Heart right ventricle (tissue), 16 donors: Measurements from ENCODE around the gene GUCA2B. TPM values are rescaled to one million over a fixed set of nuclear protein-coding genes. Genes with fewer than 3 reads are reported as not detected.

ENCODE experiments used
- ATAC-seq, 8 donors: fragments of 200-7000 bp; cut with Tn5 transposase; one replicate each; pipeline ENCODE4 v1.9.1; 2020; ENCODE audit warnings: mild to moderate bottlenecking in 8 of 8, moderate library complexity in 8 of 8, moderate number of reproducible peaks in 1 of 8
- DNase-seq, 2 donors: peaks; one replicate each; pipeline ENCODE4 v3.0.0-alpha.2; 2020
- H3K27ac ChIP-seq, 10 donors: fragments of 200-600 bp; sonication (generic) in 2 of 10; one replicate each; pipeline versions ENCODE4 v1.5.0 to v1.8.0; 2020 to 2022; ENCODE audit warnings: mild to moderate bottlenecking in 3 of 10
- H3K27me3 ChIP-seq, 7 donors: fragments of 200-600 bp; one replicate each; pipeline ENCODE4 v1.8.0; 2021 to 2022; ENCODE audit warnings: mild to moderate bottlenecking in 2 of 7
- H3K36me3 ChIP-seq, 9 donors: fragments of 200-600 bp; sonication (generic) in 1 of 9; one replicate each; pipeline versions ENCODE4 v1.5.0 to v1.8.0; 2020 to 2022; ENCODE audit warnings: mild to moderate bottlenecking in 2 of 9
- H3K4me1 ChIP-seq, 9 donors: fragments of 200-600 bp; sonication (generic) in 1 of 9; one replicate each; pipeline versions ENCODE4 v1.5.0 to v1.8.0; 2020 to 2022; ENCODE audit warnings: mild to moderate bottlenecking in 4 of 9
- H3K4me3 ChIP-seq, 10 donors: fragments of 200-600 bp; sonication (generic) in 2 of 10; one replicate each; pipeline versions ENCODE4 v1.5.0 to v1.8.0; 2020 to 2022; ENCODE audit warnings: mild to moderate bottlenecking in 7 of 10, moderate library complexity in 2 of 10
- H3K9me3 ChIP-seq, 11 donors: fragments of 200-600 bp in 10 of 11; sonication (generic) in 2 of 11; one replicate each; pipeline versions ENCODE4 v1.5.0 to v1.8.0; 2013 to 2022; ENCODE audit warnings: mild to moderate bottlenecking in 2 of 11, control low read depth in 1 of 11, moderate library complexity in 1 of 11
- CTCF ChIP-seq, 9 donors: fragments of 200-600 bp; sonication (generic) in 2 of 9; IDR thresholded peaks; one replicate each; pipeline versions ENCODE4 v1.5.0 to v1.8.0; 2021 to 2022; ENCODE audit warnings: antibody characterized with exemption in 9 of 9, mild to moderate bottlenecking in 5 of 9, moderate library complexity in 1 of 9
- WGBS, 2 donors: extraction: QIAGEN DNeasy Blood & Tissue Kit; methylation state at CpG; one replicate each; pipeline ENCODE4 v1.1.7; 2013; ENCODE audit warnings: inconsistent platforms in 1 of 2; 5-methylcytosine and 5-hydroxymethylcytosine counted together
- intact Hi-C, 10 donors: fragments of 100-400 bp; cut with DNase I; formaldehyde crosslinking; loops; one replicate each; pipeline versions ENCODE4 v1.11.1 to v1.14.2; 2022
- polyA plus RNA-seq, 2 donors: library from polyadenylated mRNA; stranded (reverse); fragments of 200-250 nt; gene quantifications; one replicate each; pipeline ENCODE4 v1.2.3, GENCODE V29; 2013
- total RNA-seq, 10 donors: library from RNA; stranded (reverse); fragmentation: NEBNext Ultra II Directional in 3 of 10; extraction: Animal tissue kit (Norgen Biotek cat#: 25700) in 3 of 10; gene quantifications; one replicate each; pipeline versions ENCODE4 v1.2.1 to v1.2.4, GENCODE V29; 2021 to 2023
- donor health status: Arrhythmogenic right ventricular cardiomyopathy.
- donor health status: ischemic (EF 13 %, LVEDD 7.1; RV severe dilation, severe dysfunction).
- donor health status: healthy with polysubstance abuse.
- donor health status: DM: no; HTN: yes; CAD: no.
- donor health status: DM: no; HTN: no; CAD: no.
- donor health status: ischemic (EF 25% LVEDD 6.9; RV normal size, moderate dysfunction).
- donor health status: ischemic (EF 25% LVEDD 5.7; RV mildly dilated, moderate dysfunction).
- donor health status: healthy.
- donor health status: DM: yes; HTN: yes; CAD: no.
- donor health status: Ischemic cardiomyopathy.
- donor health status: ischemic (EF 35%, LVEDD 5.7; RV mildly dilated, moderate dysfunction).
- donor health status: nonischemic (EF 11% LVEDD 7.7; RV severe dilation, severe dysfunction).
- donor health status: DM: yes; HTN: yes; CAD: no.
- donor health status: PGD.
- donor health status: ischemic (EF 29% LVEDD 5.4; RV normal size, mild dysfunction).
- donor health status: nonischemic (EF 23%, LVEDD 6.1; RV moderate dilation, normal function).

Gene GUCA2B
- total and polyA plus RNA-seq, 12 donors, result 0.44 TPM; not detected in 11

GRCh38 chr1:42114229-42114628 lies 39.0 kb upstream of the GUCA2B start:
- 81 to 84% methylated on average over 5 of the region's 5 CpGs for WGBS, 2 donors
- intact Hi-C loops, result no loop called here
- no peak overlapping the region for H3K4me3 ChIP-seq
- no peak overlapping the region for H3K27ac ChIP-seq
- no peaks in the 10 kb centered on the region for H3K27me3 ChIP-seq
- ATAC-seq (no peak), DNase-seq (no peak)
- H3K9me3 ChIP-seq, result no peaks in the 10 kb centered on the region
- no peaks in the 10 kb centered on the region for H3K36me3 ChIP-seq
- no peaks in the 10 kb centered on the region for H3K4me1 ChIP-seq
- TF ChIP-seq CTCF (IDR thresholded peaks at IDR 0.05), result no peak

GRCh38 chr1:42117214-42117613 lies 36.0 kb upstream of the GUCA2B start:
- no peak for DNase-seq
- no peak overlapping the region for H3K4me3 ChIP-seq
- H3K4me1 ChIP-seq, result no peaks in the 10 kb centered on the region
- H3K27ac ChIP-seq, result no peak overlapping the region
- H3K27me3 ChIP-seq, result no peaks in the 10 kb centered on the region
- peaks cover 0 to 2% (median 0%) of the 10 kb centered on the region in 11 donors for H3K9me3 ChIP-seq
- intact Hi-C loops, result no loop called here
- ATAC-seq, result no peak
- TF ChIP-seq CTCF (IDR thresholded peaks at IDR 0.05), result no peak
- 77 to 87% methylated on average over 5 of the region's 5 CpGs for WGBS, 2 donors
- no peaks in the 10 kb centered on the region for H3K36me3 ChIP-seq

GRCh38 chr1:42118125-42118524 lies 35.1 kb upstream of the GUCA2B start:
- Histone ChIP-seq H3K27ac (no peak overlapping the region), H3K36me3 (no peaks in the 10 kb centered on the region), H3K27me3 (no peaks in the 10 kb centered on the region), H3K9me3 (peaks cover 0 to 5% (median 0%) of the 10 kb centered on the region in 11 donors), H3K4me3 (no peak overlapping the region), H3K4me1 (no peaks in the 10 kb centered on the region)
- WGBS, 2 donors, result 77 to 84% methylated on average over 1 of the region's 1 CpG
- TF ChIP-seq CTCF (IDR thresholded peaks at IDR 0.05), result no peak
- no peak for DNase-seq
- no peak for ATAC-seq
- intact Hi-C loops, result no loop called here

GRCh38 chr1:42122408-42122807 lies 30.8 kb upstream of the GUCA2B start:
- 92 to 94% methylated on average over 3 of the region's 3 CpGs for WGBS, 2 donors
- intact Hi-C loops, result no loop called here
- no peak for DNase-seq
- peaks cover 0 to 5% (median 0%) of the 10 kb centered on the region in 7 donors for H3K27me3 ChIP-seq
- TF ChIP-seq CTCF (IDR thresholded peaks at IDR 0.05), result no peak
- no peak overlapping the region for H3K27ac ChIP-seq
- ATAC-seq, result no peak
- H3K36me3 ChIP-seq, result no peaks in the 10 kb centered on the region
- H3K9me3 ChIP-seq, result peaks cover 0 to 5% (median 0%) of the 10 kb centered on the region in 11 donors
- no peak overlapping the region for H3K4me3 ChIP-seq
- no peaks in the 10 kb centered on the region for H3K4me1 ChIP-seq
